Lung (tissue), 12 donors: ENCODE data around the gene ALDH2. TPM values are rescaled to one million over a fixed set of nuclear protein-coding genes. Genes with fewer than 3 reads are reported as not detected.

Experiments used
- ATAC-seq: fragments of 200-7000 bp; cut with Tn5 transposase; one replicate; pipeline ENCODE4 v1.9.1; 2020; ENCODE audit warnings: moderate number of reproducible peaks; ENCODE audit not compliant: insufficient read depth, low FRiP score
- DNase-seq, 3 donors: peaks; one replicate each; pipeline ENCODE4 v3.0.0-alpha.2; 2013 to 2017
- H3K27ac ChIP-seq, 2 donors: one replicate each; pipeline ENCODE4 v1.5.1; 2013; ENCODE audit warnings: mild to moderate bottlenecking in 2 of 2, moderate library complexity in 2 of 2, control low read depth in 1 of 2, inconsistent platforms in 1 of 2, low read depth in 1 of 2, low read length in 1 of 2
- H3K27me3 ChIP-seq, 3 donors: one replicate each; pipeline ENCODE4 v1.5.1; 2013; ENCODE audit warnings: low read length in 2 of 3; ENCODE audit not compliant: control insufficient read depth in 3 of 3, insufficient read depth in 3 of 3
- H3K36me3 ChIP-seq, 4 donors: one replicate each; pipeline ENCODE4 v1.5.1; 2013; ENCODE audit warnings: low read length in 4 of 4, mild to moderate bottlenecking in 1 of 4, moderate library complexity in 1 of 4; ENCODE audit not compliant: control insufficient read depth in 4 of 4, insufficient read depth in 4 of 4
- H3K4me1 ChIP-seq, 5 donors: one replicate each; pipeline ENCODE4 v1.5.1; 2013; ENCODE audit warnings: low read length in 5 of 5, mild to moderate bottlenecking in 2 of 5, moderate library complexity in 1 of 5; ENCODE audit not compliant: control insufficient read depth in 5 of 5, insufficient read depth in 5 of 5
- H3K4me3 ChIP-seq: one replicate; pipeline ENCODE4 v1.5.1; 2013; ENCODE audit warnings: mild to moderate bottlenecking, control low read depth, moderate library complexity
- H3K9ac ChIP-seq, 2 donors: one replicate each; pipeline ENCODE4 v1.5.1; 2013; ENCODE audit warnings: low read length in 2 of 2, control low read depth in 1 of 2; ENCODE audit not compliant: insufficient read depth in 1 of 2
- H3K9me3 ChIP-seq, 4 donors: one replicate each; pipeline ENCODE4 v1.5.1; 2013; ENCODE audit warnings: low read length in 3 of 4, mild to moderate bottlenecking in 1 of 4, moderate library complexity in 1 of 4; ENCODE audit not compliant: control insufficient read depth in 4 of 4, insufficient read depth in 3 of 4
- WGBS, 2 donors: extraction: QIAGEN DNeasy Blood & Tissue Kit; methylation state at CpG; one replicate each; pipeline ENCODE4 v1.1.7; 2013; 5-methylcytosine and 5-hydroxymethylcytosine counted together
- polyA plus RNA-seq, 2 donors: library from polyadenylated mRNA; stranded (reverse); fragments of 200-250 nt; gene quantifications; one replicate each; pipeline ENCODE4 v1.2.1, GENCODE V29; 2013
- total RNA-seq, 2 donors: library from RNA; depleted of rRNA in 1 of 2; stranded (reverse); fragments of >200 nt in 1 of 2; gene quantifications; one replicate each; pipeline ENCODE4 v1.2.1, GENCODE V29; 2014 to 2021
- TF ChIP-seq, protein P1 (sequence below): IDR thresholded peaks from 2 replicates; pipeline ENCODE4 v1.5.1; 2012; ENCODE audit warnings: mild to moderate bottlenecking; ENCODE audit errors: control extremely low read depth, extremely low read depth
- donor health status: control.
- donor health status: control.
- donor health status: Bipolar disorder and iron deficiency.
- donor health status: healthy.
- donor health status: DM: yes; HTN: yes; CAD: no.

ALDH2 gene
- total and polyA plus RNA-seq, 4 donors, result 48.5 to 324 (median 158) TPM

GRCh38 chr12:111791507-111791906 lies 24.8 kb downstream of the ALDH2 start:
- TF ChIP-seq, protein P1, sequence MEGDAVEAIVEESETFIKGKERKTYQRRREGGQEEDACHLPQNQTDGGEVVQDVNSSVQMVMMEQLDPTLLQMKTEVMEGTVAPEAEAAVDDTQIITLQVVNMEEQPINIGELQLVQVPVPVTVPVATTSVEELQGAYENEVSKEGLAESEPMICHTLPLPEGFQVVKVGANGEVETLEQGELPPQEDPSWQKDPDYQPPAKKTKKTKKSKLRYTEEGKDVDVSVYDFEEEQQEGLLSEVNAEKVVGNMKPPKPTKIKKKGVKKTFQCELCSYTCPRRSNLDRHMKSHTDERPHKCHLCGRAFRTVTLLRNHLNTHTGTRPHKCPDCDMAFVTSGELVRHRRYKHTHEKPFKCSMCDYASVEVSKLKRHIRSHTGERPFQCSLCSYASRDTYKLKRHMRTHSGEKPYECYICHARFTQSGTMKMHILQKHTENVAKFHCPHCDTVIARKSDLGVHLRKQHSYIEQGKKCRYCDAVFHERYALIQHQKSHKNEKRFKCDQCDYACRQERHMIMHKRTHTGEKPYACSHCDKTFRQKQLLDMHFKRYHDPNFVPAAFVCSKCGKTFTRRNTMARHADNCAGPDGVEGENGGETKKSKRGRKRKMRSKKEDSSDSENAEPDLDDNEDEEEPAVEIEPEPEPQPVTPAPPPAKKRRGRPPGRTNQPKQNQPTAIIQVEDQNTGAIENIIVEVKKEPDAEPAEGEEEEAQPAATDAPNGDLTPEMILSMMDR, result no peak
- Histone ChIP-seq H3K27ac (peak overlapping the region; percentile 17 to 68), H3K27me3 (no peaks in the 10 kb centered on the region), H3K36me3 (peaks cover 17 to 52% (median 45%) of the 10 kb centered on the region in 4 donors), H3K4me1 (peaks cover 0 to 3% (median 0%) of the 10 kb centered on the region in 5 donors), H3K9ac (no peak overlapping the region), H3K9me3 (no peaks in the 10 kb centered on the region), H3K4me3 (no peak overlapping the region)
- DNase-seq (no peak), ATAC-seq (no peak)
- WGBS, 2 donors, result 81 to 92% methylated on average over 8 of the region's 8 CpGs

- Histone ChIP-seq H3K36me3 (peaks cover 17 to 52% (median 45%) of the 10 kb centered on the region in 4 donors), H3K9me3 (no peaks in the 10 kb centered on the region), H3K4me1 (peaks cover 0 to under 1% (median 0%) of the 10 kb centered on the region in 5 donors), H3K9ac (no peak overlapping the region), H3K4me3 (no peak overlapping the region), H3K27ac (peak overlapping the region; percentile 2 to 68), H3K27me3 (no peaks in the 10 kb centered on the region)
- DNase-seq (no peak), ATAC-seq (no peak)
- WGBS, 2 donors, result 90 to 94% methylated on average over 25 to 27 of the region's 27 CpGs
- TF ChIP-seq, protein P1, result no peak
Observed at GRCh38 chr12:111792155-111792855, 25.6 kb downstream of the ALDH2 start.

- H3K27me3 ChIP-seq, result no peaks in the 10 kb centered on the region
- peak overlapping the region; percentile 2 to 56 for H3K27ac ChIP-seq
- peaks cover 17 to 51% (median 46%) of the 10 kb centered on the region in 4 donors for H3K36me3 ChIP-seq
- DNase-seq, result no peak
- no peak for ATAC-seq
- H3K4me1 ChIP-seq, result no peaks in the 10 kb centered on the region
- H3K9me3 ChIP-seq, result no peaks in the 10 kb centered on the region
- no peak overlapping the region for H3K9ac ChIP-seq
- H3K4me3 ChIP-seq, result no peak overlapping the region
- TF ChIP-seq, protein P1, result no peak
- WGBS, 2 donors, result 90 to 94% methylated on average over 3 of the region's 3 CpGs
Observed at GRCh38 chr12:111792856-111793235, 26.1 kb downstream of the ALDH2 start.
